ENCODE measurements around the gene GABRB2. TPM values are rescaled to one million over a fixed set of nuclear protein-coding genes. Genes with fewer than 3 reads are reported as not detected.

The GABRB2 gene
- polyA plus RNA-seq: 199 and 201 TPM in 2 replicates

GRCh38 chr5:161546470-161547301, at the start of gene GABRB2:
Gene GABRB2 (minus strand): TSS chr5:161546725. CDS start chr5:161546643, 82 bp downstream.

Other genes starting within 250 kb of the GABRB2 start
- 21.2 and 21.4 TPM in 2 replicates for gene GABRA6, start 139.0 kb upstream of the GABRB2 start, polyA plus RNA-seq